GM18858 (cell line): ENCODE data around the gene ZNF786.
"Not testable (repeated sequence)": the region's sequence is repeated elsewhere in the genome, so short reads cannot be mapped to it uniquely, and the experiment has no call there.

Source experiments
- ATAC-seq: cut with Tn5 transposase; IDR thresholded peaks from one replicate; pipeline ENCODE4 v1.9.1; 2021; ENCODE audit not compliant: unreplicated experiment

The ZNF786 gene

DNA sequence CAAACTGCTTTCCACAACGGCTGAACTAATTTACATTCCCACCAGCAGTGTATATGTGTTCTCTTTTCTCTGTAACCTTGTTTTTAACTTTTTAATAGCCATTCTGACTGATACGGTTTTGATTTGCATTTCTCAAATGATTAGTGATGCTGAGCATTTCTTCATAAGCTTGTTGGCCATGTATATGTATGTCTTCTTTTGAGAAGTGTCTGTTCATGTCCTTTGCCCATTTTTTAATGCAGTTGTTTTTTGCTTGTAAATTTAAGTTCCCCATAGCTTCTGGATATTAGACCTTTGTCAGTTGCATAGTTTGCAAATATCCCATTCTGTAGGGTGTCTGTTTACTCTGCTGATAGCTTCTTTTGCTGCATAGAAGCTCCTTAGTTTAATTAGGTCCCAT lies 6.1 kb downstream of the ZNF786 start:
- ATAC-seq = no peak

DNA sequence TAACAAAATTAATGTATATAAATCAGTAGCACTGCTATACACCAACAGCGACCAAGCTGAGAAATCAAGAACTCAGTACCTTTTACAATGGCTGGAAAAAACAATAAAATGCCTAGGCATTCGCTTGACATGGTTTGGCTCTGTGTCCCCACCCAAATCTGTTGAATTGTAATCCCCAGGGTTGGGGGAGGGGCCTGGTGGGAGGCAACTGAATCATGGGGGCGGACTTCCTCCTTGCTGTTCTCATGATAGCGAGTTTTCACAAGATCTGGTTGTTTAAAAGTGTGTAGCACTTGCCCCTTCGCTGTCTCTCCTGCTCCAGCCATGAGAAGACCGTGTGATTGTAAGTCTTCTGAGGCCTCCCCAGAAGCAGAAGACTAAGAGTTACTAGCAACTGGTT lies 8.6 kb downstream of the ZNF786 start:
- no peak for ATAC-seq

DNA sequence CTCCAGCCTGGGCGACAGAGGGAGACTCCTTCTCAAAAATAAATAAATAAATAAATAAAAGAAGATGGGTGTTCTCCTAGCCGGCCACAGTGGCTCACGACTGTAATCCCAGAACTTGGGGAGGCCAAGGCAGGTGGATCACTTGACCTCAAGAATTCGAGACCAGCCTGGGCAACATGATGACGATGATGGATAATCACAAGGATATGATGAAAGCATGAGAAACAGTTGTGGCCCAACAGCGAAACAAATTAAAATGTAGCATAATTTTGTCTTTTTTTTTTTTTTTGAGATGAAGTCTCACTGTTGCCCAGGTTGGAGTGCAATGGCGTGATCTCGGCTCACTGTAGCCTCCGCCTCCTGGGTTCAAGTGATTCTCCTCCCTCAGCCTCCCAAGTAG lies 12.9 kb downstream of the ZNF786 start:
- ATAC-seq = no peak

DNA sequence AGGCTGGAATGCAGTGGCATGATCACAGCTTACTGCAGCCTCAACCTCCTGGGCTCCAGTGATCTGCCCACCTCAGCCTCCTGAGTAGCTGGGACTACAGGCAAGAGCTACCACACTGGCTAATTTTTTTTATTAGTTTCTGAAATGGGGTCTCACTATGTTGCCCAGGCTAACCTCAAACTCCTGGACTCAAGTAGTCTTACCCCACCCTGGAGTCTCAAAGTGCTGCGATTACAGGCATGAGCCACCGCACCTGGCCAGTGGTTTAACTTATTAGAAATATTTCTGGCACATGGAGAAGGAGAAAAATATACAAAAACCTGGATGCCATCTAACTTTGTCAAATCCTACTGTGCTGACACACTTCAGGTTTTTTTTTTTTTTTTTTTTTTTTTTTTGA lies 15.2 kb downstream of the ZNF786 start:
- ATAC-seq = no peak

DNA sequence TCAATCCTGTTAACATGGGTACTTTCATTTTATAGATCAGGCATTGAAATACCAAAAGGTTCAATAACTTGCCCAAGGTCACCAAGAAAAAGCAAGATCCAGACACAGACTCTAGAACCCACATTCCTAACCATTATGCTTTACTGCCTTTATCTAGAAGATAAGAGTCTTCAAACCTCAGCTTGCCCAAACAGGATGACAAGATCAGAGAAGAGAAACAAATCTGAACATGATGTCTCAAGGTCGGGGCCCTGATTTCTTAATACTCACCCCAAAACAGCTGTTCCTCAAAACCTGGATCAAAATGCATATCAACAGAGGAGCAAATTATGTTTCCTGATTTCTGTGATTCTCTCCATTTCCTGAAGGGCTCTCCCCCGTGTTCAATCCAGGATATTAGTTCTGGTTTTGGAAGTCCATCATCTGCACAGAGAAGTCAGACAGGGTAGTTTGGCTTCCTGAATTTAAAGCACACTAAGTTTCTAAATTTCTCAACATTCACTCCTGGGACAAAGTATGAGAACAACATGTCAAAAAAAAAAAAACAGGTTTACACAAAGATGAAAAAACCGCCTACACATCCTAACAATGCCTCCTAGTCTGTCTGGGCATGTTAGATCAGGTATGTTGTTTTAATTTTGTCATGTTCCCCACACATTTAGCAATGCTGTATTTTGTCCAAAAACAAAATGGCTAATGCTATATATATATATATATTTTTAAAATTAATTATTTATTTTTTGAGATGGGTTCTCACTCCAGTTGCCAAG lies 16.2 kb downstream of the ZNF786 start:
- no peak for ATAC-seq

DNA sequence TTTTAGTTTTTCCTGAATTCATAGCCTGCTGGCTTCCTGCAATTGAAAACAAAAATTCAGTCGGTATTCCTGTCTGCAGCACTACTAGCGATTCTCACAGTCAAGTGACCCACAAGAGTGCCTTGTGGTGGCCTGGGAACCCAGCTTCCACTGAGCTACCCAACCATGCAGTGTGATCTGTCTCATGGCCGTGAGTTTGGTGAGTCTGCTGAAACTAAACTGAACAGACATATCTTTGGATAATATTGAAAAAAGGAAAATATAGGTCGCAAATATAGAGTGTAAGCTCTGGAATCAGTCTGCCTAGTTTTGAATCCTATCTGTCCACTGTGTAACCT lies 18.1 kb downstream of the ZNF786 start:
- no peak for ATAC-seq

DNA sequence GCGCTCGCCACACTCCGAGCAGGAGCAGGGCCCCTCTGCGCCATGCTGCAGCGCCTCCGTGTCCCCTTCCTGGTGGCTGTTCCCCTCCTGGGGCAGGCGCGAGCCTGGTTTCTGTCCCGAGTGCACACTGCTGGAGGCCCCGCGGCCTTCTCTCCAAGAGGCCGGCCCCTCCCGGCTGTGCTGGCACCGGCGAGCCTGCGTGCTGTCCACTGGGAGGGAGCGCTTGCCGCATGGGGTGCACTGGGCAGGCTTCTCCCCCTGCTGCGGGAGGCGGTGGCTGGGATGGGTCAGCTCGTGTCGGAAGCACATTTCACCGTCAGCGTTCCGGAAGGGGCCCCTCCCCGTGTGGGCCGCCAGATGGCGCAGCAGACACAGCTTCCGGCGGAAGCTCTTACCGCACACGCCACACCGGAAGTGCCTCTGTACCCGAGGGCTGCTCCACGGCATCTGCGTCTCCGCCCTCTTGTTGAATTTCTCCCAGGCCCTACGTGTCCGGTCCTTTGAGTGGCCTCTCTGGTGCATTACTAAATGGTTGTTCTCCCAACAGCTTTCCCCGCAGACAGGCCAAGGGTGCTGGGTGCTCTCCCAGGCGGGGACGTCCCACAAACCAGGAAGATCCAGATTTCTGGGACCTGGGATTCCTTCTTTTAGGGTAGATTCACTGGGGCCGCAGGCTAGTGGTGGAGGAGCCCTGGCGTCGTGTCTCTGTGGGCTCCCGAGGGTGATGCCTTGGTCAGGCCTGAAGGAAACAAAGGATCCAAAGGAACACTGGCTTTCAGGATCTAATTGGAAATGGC lies 18.7 kb downstream of the ZNF786 start:
- no peak for ATAC-seq

DNA sequence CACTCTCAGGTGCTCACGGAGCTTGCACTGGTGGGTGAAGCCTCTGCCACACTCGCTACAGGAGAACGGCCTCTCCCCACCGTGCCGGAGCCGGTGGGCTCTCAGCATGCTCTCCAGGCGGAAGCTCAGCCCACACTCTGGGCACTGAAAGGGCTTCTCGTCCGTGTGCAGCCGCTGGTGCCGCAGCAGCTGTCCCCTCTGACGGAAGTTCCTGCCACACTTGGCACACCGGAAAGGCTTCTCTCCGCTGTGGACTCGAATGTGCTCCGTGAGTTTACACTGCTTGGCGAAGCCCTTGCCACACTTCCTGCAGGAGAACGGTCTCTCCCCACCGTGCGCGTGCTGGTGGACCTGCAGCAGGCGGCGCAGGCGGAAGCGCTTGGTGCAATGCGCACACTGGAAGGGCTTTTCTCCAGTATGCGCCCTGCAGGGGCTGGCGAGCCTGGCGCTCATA lies 19.3 kb downstream of the ZNF786 start:
- ATAC-seq = no peak

DNA sequence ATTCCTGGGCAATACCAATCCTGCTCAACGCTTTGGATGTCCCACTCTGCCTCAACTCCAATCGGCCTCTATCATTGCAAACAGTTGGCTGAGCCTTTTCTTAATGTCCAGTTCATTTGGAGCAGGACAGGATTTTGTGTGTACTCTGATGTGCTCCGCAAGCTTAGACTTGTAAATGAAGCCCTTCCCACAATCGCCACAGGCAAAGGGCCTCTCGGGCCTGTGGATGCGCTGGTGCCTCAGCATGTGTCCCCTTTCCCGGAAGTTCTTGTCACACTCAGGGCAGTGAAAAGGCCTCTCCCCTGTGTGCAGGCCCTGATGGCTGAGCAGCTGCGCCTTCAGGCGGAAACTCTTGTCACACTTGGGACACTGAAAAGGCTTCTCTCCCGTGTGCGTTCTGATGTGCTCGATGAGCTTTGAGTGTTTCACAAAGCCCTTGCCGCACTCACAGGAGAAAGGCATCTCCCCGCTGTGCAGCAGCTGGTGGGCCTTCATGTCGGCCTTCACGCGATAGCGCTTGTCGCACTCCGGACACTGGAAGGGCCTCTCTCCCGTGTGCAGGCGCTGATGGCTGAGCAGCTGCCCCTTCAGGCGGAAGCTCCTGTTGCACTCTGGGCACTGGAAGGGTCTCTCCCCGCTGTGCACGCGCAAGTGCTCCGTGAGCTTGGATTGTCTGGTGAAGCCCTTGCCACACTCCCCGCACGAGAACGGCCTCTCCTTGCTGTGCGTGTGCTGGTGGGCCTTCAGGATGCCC lies 20.0 kb downstream of the ZNF786 start:
- ATAC-seq = no peak

DNA sequence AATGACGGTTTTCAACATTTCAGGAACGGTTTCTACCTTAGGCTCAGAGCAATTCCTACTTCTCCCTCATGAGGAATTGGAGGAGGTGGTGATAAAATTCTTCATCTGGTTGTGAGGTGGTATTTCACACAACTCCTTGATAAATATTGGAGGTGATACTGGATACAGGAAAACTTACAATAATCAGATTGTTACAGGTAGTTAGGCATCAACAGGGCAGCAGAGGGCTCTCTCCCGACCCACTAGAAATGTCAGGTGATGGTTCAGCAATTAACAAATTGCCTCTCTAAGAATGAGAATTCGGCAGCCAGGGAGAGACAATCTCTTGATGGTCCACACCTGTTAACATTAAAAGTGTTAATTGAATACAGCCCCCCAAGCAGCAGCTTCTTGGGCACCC lies 22.6 kb downstream of the ZNF786 start:
- no peak for ATAC-seq

DNA sequence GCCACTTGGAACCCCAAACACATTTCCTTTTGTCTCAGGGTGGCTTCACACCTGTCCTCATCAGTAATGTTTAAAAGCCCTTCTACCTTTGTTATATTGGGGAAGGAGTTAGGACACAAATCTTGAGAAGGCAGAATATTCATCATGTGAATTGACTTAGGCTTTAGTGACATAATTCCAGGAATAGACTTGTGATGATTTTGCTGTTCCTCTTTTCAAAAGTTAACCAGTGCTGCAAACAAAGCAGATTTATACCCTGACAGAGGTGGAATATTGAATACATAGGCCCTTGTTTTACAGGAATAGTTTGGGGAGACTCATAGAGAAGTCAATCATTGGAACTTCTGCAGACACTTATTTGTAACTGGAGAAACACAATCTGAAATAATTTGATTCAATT lies 27.0 kb downstream of the ZNF786 start:
- no peak for ATAC-seq

DNA sequence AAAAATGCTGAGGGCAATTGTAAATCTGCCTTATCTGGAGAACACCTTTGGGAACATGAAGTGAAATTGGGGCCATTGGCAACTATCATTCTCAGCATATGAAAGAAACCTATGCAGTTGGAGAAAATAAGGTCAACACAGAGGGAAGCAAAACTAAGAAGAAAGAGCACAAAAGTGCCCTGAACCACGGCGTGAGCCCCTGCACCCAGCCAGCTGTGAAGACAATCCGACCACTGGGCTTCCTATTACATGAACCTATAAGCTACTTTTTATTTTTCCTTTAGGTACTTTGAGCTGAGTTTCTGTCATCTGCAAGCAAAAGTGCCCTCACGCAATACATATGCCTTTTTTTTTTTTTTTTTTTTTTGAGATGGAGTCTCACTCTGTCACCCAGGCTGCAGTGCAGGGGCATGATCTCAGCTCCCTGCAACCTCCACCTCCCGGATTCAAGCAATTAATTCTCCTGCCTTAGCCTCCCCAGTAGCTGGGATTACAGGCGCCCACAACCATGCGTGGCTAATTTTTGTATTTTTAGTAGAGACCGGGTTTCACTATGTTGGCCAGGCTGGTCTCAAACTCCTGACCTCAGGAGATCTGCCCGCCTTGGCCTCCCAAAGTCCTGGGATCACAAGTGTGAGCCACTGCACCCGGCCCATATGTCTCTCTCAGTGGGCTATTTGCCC lies 28.2 kb downstream of the ZNF786 start:
- not testable (repeated sequence) for ATAC-seq

DNA sequence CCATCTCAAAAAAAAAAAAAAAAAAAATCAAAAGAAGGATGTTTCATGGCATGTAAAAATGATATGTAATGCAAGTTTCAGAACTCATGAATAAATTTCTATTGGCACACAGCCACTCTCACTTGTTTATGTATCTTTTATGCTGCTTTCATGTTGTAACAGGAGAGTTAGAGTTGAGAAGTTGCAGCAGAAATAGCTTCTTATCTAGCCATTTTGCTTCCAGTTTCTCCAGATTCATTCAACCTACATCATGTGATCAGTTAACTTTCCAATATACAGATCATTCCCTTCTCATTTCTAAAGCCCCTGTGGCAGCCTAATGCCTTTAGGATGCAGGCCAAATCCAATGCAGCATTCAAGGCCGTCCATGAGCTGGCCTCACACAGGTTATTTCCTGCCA lies 30.4 kb downstream of the ZNF786 start:
- no peak for ATAC-seq

DNA sequence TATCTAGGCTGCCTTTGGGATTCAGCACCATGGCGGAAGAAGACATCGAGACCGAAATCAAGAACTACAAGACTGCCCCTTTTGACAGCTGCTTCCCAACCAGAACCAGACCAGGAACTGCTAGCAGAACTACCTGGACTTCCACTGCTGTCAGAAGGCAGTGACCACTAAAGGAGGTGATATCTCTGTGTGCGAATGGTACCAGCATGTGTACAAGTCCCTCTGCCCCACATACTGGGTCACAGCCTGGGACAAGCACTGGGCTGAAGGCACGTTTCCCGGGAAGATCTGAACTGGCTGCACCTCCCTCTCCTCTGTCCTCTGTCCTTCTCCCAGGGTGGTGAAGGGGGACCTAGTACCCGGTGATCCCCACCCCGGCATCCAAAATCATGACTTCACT lies 36.6 kb downstream of the ZNF786 start:
- no peak for ATAC-seq

DNA sequence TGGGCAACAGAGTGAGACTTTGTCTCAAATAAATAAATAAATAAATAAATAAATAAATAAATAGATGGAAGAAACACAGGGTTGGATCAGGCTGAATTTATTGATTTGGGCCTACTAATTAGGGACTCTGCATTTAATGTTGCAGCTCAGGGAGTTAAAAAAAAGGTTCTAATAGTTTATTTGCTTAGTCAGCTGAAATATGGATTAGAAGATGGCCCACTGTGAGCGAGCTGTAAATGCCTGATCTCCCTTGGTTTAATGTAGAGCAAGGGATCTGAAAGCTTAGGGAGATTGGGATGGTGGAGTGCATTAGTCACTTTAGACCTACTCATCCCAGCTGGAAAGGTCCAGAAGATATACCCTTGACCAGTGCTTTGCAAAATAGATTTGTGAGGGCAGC lies 37.1 kb downstream of the ZNF786 start:
- ATAC-seq = no peak

DNA sequence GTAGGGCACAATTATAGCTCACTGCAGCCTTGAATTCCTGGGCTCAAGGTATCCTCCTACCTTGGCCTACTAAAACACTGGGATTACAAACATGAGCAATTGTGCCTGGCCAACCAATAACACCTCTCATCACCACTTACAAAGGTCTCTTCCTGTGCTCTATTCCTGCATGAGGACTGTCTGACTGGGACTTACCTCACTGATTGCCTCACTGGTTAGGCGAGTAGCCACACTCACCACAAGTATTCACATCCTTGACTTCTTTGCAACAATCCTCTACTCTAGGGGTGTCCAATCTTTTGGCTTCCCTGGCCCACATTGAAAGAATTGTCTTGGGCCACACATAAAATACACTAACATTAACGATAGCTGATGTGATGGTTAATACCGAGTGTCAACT lies 39.6 kb downstream of the ZNF786 start:
- no peak for ATAC-seq

DNA sequence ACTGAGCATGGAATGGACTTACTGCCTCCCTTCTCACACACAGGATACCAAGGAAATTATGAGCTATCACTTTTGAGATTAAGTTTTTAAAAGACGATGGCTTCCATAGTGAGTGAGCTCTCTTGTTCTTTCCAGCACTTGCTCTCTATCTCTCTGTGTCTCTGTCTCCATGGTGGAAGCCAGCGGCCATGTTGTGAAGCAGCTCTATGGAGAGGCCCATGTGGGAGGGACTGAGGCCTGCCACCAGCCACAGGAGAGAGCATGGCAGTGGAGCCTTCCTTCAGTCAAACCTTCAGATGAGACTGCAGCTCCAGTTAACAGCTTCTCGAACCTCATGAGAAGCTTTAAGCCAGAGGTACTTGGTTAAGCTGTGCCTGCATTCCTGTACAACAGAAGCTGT lies 41.7 kb downstream of the ZNF786 start:
- ATAC-seq = no peak

DNA sequence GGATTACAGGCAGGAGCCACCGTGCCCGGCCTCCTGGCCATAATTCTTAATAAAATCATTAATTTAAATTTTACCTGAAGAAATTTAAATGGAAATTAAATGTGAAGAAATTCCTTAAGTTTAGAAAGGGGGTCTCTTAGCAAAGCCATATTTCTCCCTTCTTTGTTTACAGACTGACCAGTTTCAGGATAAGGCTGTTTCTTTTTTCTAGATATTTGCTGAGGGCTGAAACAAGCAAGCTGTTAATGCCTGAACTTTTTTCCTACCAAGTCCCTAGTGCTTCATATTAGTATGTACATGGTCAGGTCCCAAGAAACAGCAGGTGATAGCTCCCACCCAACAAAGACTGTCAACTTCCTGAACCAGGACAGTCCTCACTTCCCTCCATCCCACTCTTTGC lies 44.1 kb downstream of the ZNF786 start:
- no peak for ATAC-seq

DNA sequence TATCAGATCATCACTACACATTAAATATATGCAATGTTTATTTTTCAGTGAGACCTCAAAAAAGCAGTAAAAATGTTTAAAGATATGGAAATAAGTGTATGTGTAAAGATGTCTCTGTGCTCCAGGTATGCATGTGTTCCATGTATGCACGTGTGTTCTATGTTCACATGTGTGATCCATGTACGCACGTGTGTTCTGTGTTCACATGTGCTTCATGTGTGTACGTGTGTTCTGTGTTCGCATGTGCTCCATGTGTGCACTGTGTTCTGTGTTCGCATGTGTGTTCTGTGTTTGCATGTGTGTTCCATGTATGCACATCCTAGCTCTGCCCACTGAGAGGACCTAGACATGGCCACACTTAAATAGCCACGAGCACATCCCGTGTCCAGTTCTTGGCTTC lies 46.6 kb downstream of the ZNF786 start:
- ATAC-seq = no peak

DNA sequence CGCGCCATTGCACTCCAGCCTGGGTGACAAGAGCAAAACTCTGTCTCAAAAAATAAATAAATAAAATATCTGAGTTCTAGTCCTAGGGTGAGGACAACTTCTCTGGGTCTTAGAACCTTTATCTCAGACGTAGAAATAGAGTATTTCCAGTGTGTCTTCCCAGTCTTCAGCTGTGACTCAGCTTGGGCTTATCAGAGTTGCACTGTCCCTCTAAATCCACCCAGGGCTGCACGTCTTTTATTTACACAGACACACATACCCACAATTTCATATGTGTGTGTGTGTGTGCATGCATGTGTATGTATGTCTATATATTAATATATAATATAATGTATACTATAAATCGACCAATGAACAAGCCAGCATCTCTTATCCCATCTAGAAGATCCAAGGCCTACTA lies 49.2 kb downstream of the ZNF786 start:
- no peak for ATAC-seq

DNA sequence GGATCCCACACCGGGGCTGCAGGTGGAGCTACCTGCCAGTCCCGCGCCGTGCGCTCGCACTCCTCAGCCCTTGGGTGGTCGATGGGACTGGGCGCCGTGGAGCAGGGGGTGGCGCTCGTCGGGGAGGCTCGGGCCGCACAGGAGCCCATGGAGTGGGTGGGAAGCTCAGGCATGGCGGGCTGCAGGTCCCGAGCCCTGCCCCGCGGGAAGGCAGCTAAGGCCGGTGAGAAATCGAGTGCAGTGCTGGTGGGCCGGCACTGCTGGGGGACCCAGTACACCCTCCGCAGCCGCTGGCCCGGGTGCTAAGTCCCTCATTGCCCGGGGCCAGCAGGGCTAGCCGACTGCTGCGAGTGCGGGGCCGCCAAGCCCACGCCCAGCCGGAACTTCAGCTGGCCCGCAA lies 51.9 kb downstream of the ZNF786 start:
- not testable (repeated sequence) for ATAC-seq
